Activated CD8-positive, alpha-beta T cell treated with anti-CD3 and anti-CD28 coated beads for 36 hours (primary cell): ENCODE data around the gene AP1G2. TPM values are rescaled to one million over a fixed set of nuclear protein-coding genes. Genes with fewer than 3 reads are reported as not detected.

Experiments
- ATAC-seq: fragments of 200-7000 bp; cut with Tn5 transposase; one replicate; pipeline ENCODE4 v1.10.0; 2021; ENCODE audit warnings: mild to moderate bottlenecking, moderate library complexity
- CTCF ChIA-PET: fragments of 350-600 bp; sonication (Branson Sonifier 250); formaldehyde crosslinking; loops from one replicate; lab custom pipeline; 2021; ENCODE audit warnings: antibody characterized with exemption; lab: Charles Lee
- POLR2A ChIA-PET: fragments of 350-600 bp; sonication (Branson Sonifier 250); formaldehyde crosslinking; loops from one replicate; lab custom pipeline; 2021; ENCODE audit warnings: antibody characterized with exemption; lab: Charles Lee
- DNase-seq: peaks from one replicate; pipeline ENCODE4 v3.0.0-alpha.2; 2020
- H3K27ac Mint-ChIP-seq: one replicate; pipeline ENCODE4 v1.8.0; 2021; ENCODE audit warnings: mild to moderate bottlenecking, mixed read lengths
- H3K27me3 Mint-ChIP-seq: one replicate; pipeline ENCODE4 v1.8.0; 2021; ENCODE audit warnings: mixed read lengths
- H3K36me3 Mint-ChIP-seq: one replicate; pipeline ENCODE4 v1.8.0; 2021; ENCODE audit warnings: low read depth, mixed read lengths
- H3K4me1 Mint-ChIP-seq: one replicate; pipeline ENCODE4 v1.8.0; 2021; ENCODE audit warnings: low read depth, mixed read lengths
- H3K4me3 Mint-ChIP-seq: one replicate; pipeline ENCODE4 v1.8.0; 2021; ENCODE audit warnings: mild to moderate bottlenecking, moderate library complexity, mixed read lengths
- H3K9me3 Mint-ChIP-seq: one replicate; pipeline ENCODE4 v1.8.0; 2021; ENCODE audit warnings: mixed read lengths
- CTCF ChIP-seq: fragments of 200-600 bp; IDR thresholded peaks from one replicate; pipeline ENCODE4 v1.8.0; 2022; ENCODE audit warnings: antibody characterized with exemption, mild to moderate bottlenecking
- intact Hi-C: fragments of 100-400 bp; cut with micrococcal nuclease; formaldehyde crosslinking; loops from one replicate; pipeline ENCODE4 v1.10.0; 2022
- total RNA-seq, 2 experiments: library from RNA; stranded (reverse); gene quantifications; one replicate each; pipeline ENCODE4 v1.2.3, GENCODE V29; 2021

Gene AP1G2
- total RNA-seq, 2 experiments from 2014 or later: 146 to 155 TPM

GRCh38 chr14:23555533-23555881 lies 12.1 kb downstream of the AP1G2 start:
- POLR2A ChIA-PET: no interaction called here
- Mint-ChIP-seq H3K27ac (peak overlapping the region; percentile 96), H3K4me3 (peak overlapping the region; percentile 94), H3K9me3 (no peaks in the 10 kb centered on the region), H3K4me1 (peaks cover 36% of the 10 kb centered on the region), H3K27me3 (no peaks in the 10 kb centered on the region), H3K36me3 (peaks cover 19% of the 10 kb centered on the region)
- ATAC-seq: no peak
- no peak for TF ChIP-seq CTCF
- intact Hi-C loops: no loop called here
- CTCF ChIA-PET: interaction anchor here (5.1 to 13.7 kb wide), 3 partner anchors 13 to 76 kb away, joined by 51 to 291 read pairs (median 78); partner anchors contain the start of gene AP1G2
- no peak for DNase-seq

- TF ChIP-seq CTCF: no peak
- Mint-ChIP-seq H3K4me1 (peaks cover 7% of the 10 kb centered on the region), H3K9me3 (no peaks in the 10 kb centered on the region), H3K4me3 (no peak within 1 kb of the TSS), H3K27ac (peak within 1 kb of the TSS; percentile 84), H3K36me3 (peaks cover 1% of the 10 kb centered on the region), H3K27me3 (no peaks in the 10 kb centered on the region)
- POLR2A ChIA-PET: interaction anchor here (0.5 to 2.1 kb wide), 4 partner anchors 70 to 229 kb away, joined by 3 to 6 read pairs (median 3); partner anchors contain the start of gene PABPN1
- CTCF ChIA-PET: interaction anchor here (0.6 to 13.7 kb wide), 6 partner anchors 9 to 71 kb away, joined by 3 to 291 read pairs (median 6); no protein-coding TSS in a partner anchor
- ATAC-seq (peak; percentile 68), DNase-seq (peak; percentile 89)
- intact Hi-C loops: no loop called here
These were observed 16.1 kb downstream of the AP1G2 start, which contains the start of gene ZFHX2 for GRCh38 chr14:23551266-23552028. Gene ZFHX2, minus strand, starts transcription at chr14:23551765. Its CDS starts 16,440 bp downstream, at chr14:23535325.

- intact Hi-C loops: no loop called here
- H3K4me1 Mint-ChIP-seq: peaks cover 7% of the 10 kb centered on the region
- H3K9me3 Mint-ChIP-seq: no peaks in the 10 kb centered on the region
- ChIA-PET CTCF (interaction anchor here (0.6 to 2.1 kb wide), 3 partner anchors 11 to 21 kb away, joined by 3 to 9 read pairs (median 6); no protein-coding TSS in a partner anchor), POLR2A (interaction anchor here (0.7 to 2.1 kb wide), 3 partner anchors 102 to 376 kb away, joined by 3 to 6 read pairs (median 3); partner anchors contain the start of gene PABPN1)
- no peak overlapping the region for H3K4me3 Mint-ChIP-seq
- TF ChIP-seq CTCF: no peak
- H3K36me3 Mint-ChIP-seq: no peaks in the 10 kb centered on the region
- ATAC-seq (no peak), DNase-seq (no peak)
- no peak overlapping the region for H3K27ac Mint-ChIP-seq
- H3K27me3 Mint-ChIP-seq: no peaks in the 10 kb centered on the region
These were observed 16.8 kb downstream of the AP1G2 start for GRCh38 chr14:23550812-23551265.

GRCh38 chr14:23550131-23550811 lies 17.3 kb downstream of the AP1G2 start:
- Mint-ChIP-seq H3K36me3 (no peaks in the 10 kb centered on the region), H3K4me1 (peaks cover 6% of the 10 kb centered on the region), H3K27me3 (no peaks in the 10 kb centered on the region), H3K27ac (no peak overlapping the region), H3K9me3 (no peaks in the 10 kb centered on the region), H3K4me3 (no peak overlapping the region)
- no peak for DNase-seq
- TF ChIP-seq CTCF: no peak
- intact Hi-C loops: no loop called here
- ATAC-seq: no peak
- ChIA-PET POLR2A (interaction anchor here (0.7 kb wide), 2 partner anchors 18 to 376 kb away, joined by 3 read pairs; partner anchors contain the start of gene AP1G2), CTCF (interaction anchor here (0.6 to 3.1 kb wide), 5 partner anchors 9 to 21 kb away, joined by 3 to 25 read pairs (median 6); no protein-coding TSS in a partner anchor)
